CD14-positive monocyte (primary cell): ENCODE results near the gene ACE. TPM values are rescaled to one million over a fixed set of nuclear protein-coding genes. Genes with fewer than 3 reads are reported as not detected.

Experiments
- DNase-seq, 3 donors: peaks; one replicate each; pipeline ENCODE4 v3.0.0-alpha.2; 2011 to 2022
- H2AFZ ChIP-seq: 2 replicates; pipeline ENCODE4 v1.6.0; 2012; ENCODE audit warnings: mild to moderate bottlenecking, low read depth, low read length, inconsistent platforms; ENCODE audit not compliant: insufficient read depth, poor library complexity, severe bottlenecking
- H3K27ac ChIP-seq, 2 donors: 1 replicate in 1 of 2; 2 replicates in 1 of 2; pipeline ENCODE4 v1.5.1; 2012 to 2013; ENCODE audit warnings: low read length in 2 of 2, control low read depth in 1 of 2, inconsistent platforms in 1 of 2, low read depth in 1 of 2, mild to moderate bottlenecking in 1 of 2
- H3K27me3 ChIP-seq, 2 donors: one replicate each; pipeline versions ENCODE4 v1.6.0 to v1.6.1; 2011 to 2013; ENCODE audit warnings: low read length in 2 of 2; ENCODE audit not compliant: control insufficient read depth in 2 of 2, insufficient read depth in 2 of 2
- H3K36me3 ChIP-seq, 2 donors: replicated peaks in 1 of 2; 1 replicate in 1 of 2; 2 replicates in 1 of 2; pipeline versions ENCODE4 v1.5.1 to v1.6.1; 2012 to 2013; ENCODE audit warnings: low read length in 2 of 2, control low read depth in 1 of 2, inconsistent platforms in 1 of 2, mild to moderate bottlenecking in 1 of 2; ENCODE audit not compliant: insufficient read depth in 2 of 2, control insufficient read depth in 1 of 2
- H3K4me1 ChIP-seq, 2 donors: 1 replicate in 1 of 2; 2 replicates in 1 of 2; pipeline versions ENCODE4 v1.5.1 to v1.6.1; 2012 to 2013; ENCODE audit warnings: low read length in 2 of 2, control low read depth in 1 of 2, inconsistent platforms in 1 of 2, mild to moderate bottlenecking in 1 of 2, moderate library complexity in 1 of 2; ENCODE audit not compliant: insufficient read depth in 2 of 2, control insufficient read depth in 1 of 2
- H3K4me2 ChIP-seq: replicated peaks from 2 replicates; pipeline ENCODE3; 2012; ENCODE audit warnings: low read length, moderate library complexity, mild to moderate bottlenecking; ENCODE audit not compliant: poor library complexity, severe bottlenecking; ENCODE audit errors: extremely low read depth
- H3K4me3 ChIP-seq, 3 experiments: fragments of 200-600 bp in 1 of 3; sonication (generic) in 1 of 3; replicated peaks in 1 of 3; 1 replicate in 2 of 3; 2 replicates in 1 of 3; pipeline ENCODE4 v1.5.1; 2011 to 2013; ENCODE audit warnings: low read length in 3 of 3, mild to moderate bottlenecking in 3 of 3, control low read depth in 2 of 3, low read depth in 2 of 3, inconsistent platforms in 1 of 3, moderate library complexity in 1 of 3
- H3K79me2 ChIP-seq: 2 replicates; pipeline ENCODE4 v1.6.0; 2012; ENCODE audit warnings: mild to moderate bottlenecking, control low read depth, inconsistent platforms, low read length, moderate library complexity; ENCODE audit not compliant: insufficient read depth
- H3K9ac ChIP-seq: 2 replicates; pipeline ENCODE4 v1.6.0; 2017; ENCODE audit warnings: low read length, mild to moderate bottlenecking; ENCODE audit not compliant: insufficient read depth, poor library complexity, severe bottlenecking
- H3K9me3 ChIP-seq, 2 donors: replicated peaks in 1 of 2; 1 replicate in 1 of 2; 2 replicates in 1 of 2; pipeline versions ENCODE4 v1.5.1 to v1.6.1; 2012 to 2013; ENCODE audit warnings: low read length in 2 of 2, control low read depth in 1 of 2; ENCODE audit not compliant: control insufficient read depth in 1 of 2, insufficient read depth in 1 of 2
- H4K20me1 ChIP-seq: 2 replicates; pipeline ENCODE4 v1.6.0; 2012; ENCODE audit warnings: mild to moderate bottlenecking, low read length, control low read depth, moderate library complexity; ENCODE audit not compliant: insufficient read depth
- H3K27ac Mint-ChIP-seq, 7 donors: one replicate each; pipeline ENCODE4 v1.8.0; 2020; ENCODE audit warnings: mild to moderate bottlenecking in 7 of 7, mixed read lengths in 7 of 7, moderate library complexity in 6 of 7, inconsistent platforms in 2 of 7
- H3K27me3 Mint-ChIP-seq, 3 donors: one replicate each; pipeline ENCODE4 v1.8.0; 2021 to 2022; ENCODE audit warnings: low read depth in 3 of 3, mild to moderate bottlenecking in 3 of 3, mixed read lengths in 3 of 3, moderate library complexity in 3 of 3, inconsistent platforms in 1 of 3
- H3K36me3 Mint-ChIP-seq, 2 donors: one replicate each; pipeline ENCODE4 v1.8.0; 2020; ENCODE audit warnings: mixed read lengths in 2 of 2, inconsistent platforms in 1 of 2, mild to moderate bottlenecking in 1 of 2
- H3K4me1 Mint-ChIP-seq: one replicate; pipeline ENCODE4 v1.8.0; 2020; ENCODE audit warnings: mild to moderate bottlenecking, mixed read lengths
- H3K4me3 Mint-ChIP-seq, 2 donors: one replicate each; pipeline ENCODE4 v1.8.0; 2020; ENCODE audit warnings: mild to moderate bottlenecking in 2 of 2, mixed read lengths in 2 of 2, moderate library complexity in 1 of 2
- H3K9me3 Mint-ChIP-seq, 7 donors: one replicate each; pipeline ENCODE4 v1.8.0; 2020 to 2022; ENCODE audit warnings: mixed read lengths in 7 of 7, mild to moderate bottlenecking in 6 of 7, moderate library complexity in 6 of 7, inconsistent platforms in 2 of 7
- CTCF ChIP-seq: fragments of 200-600 bp; IDR thresholded peaks from one replicate; pipeline ENCODE4 v1.8.0; 2022; ENCODE audit warnings: antibody characterized with exemption, mild to moderate bottlenecking
- WGBS: methylation state at CpG from one replicate; pipeline ENCODE4 v1.1.5; 2013; ENCODE audit warnings: missing lambda C conversion rate; ENCODE audit not compliant: insufficient coverage; 5-methylcytosine and 5-hydroxymethylcytosine counted together
- intact Hi-C, 2 donors: fragments of 100-400 bp; cut with micrococcal nuclease; formaldehyde crosslinking; loops; one replicate each; pipeline versions ENCODE4 v1.15.0 to v1.15.1; 2023
- polyA plus RNA-seq, 3 donors: library from polyadenylated mRNA; depleted of rRNA in 1 of 3; unstranded in 2 of 3; stranded (reverse) in 1 of 3; fragments of 300-500 nt in 2 of 3; fragments of >200 nt in 1 of 3; fragmentation: Illumina TruSeq in 2 of 3; gene quantifications; 1 replicate in 2 of 3; 2 replicates in 1 of 3; pipeline ENCODE4 v1.2.3, GENCODE V29; 2012 to 2021

Gene ACE
- polyA plus RNA-seq, 3 donors = 0.55 TPM; not detected in 2

- Histone ChIP-seq H3K79me2 (no peaks in the 10 kb centered on the region), H3K9ac (no peak overlapping the region), H3K27ac (no peak overlapping the region), H3K9me3 (peaks cover 0 to 6% of the 10 kb centered on the region in 2 donors), H3K36me3 (no peaks in the 10 kb centered on the region), H2AFZ (no peak overlapping the region), H4K20me1 (no peaks in the 10 kb centered on the region), H3K4me2 (no peak overlapping the region), H3K4me1 (peaks cover 7 to 8% of the 10 kb centered on the region in 2 donors), H3K4me3 (no peak overlapping the region), H3K27me3 (peaks cover 0 to 15% of the 10 kb centered on the region in 2 donors)
- Mint-ChIP-seq H3K36me3 (peaks cover 1 to 4% of the 10 kb centered on the region in 2 donors), H3K4me3 (no peak overlapping the region), H3K27me3 (peaks cover 18 to 22% (median 20%) of the 10 kb centered on the region in 3 donors), H3K9me3 (peaks cover 0 to 4% (median 2%) of the 10 kb centered on the region in 7 donors), H3K27ac (peak overlapping the region in 1 of 7 donors; percentile 15), H3K4me1 (peaks cover 6% of the 10 kb centered on the region)
- intact Hi-C loops = no loop called here
- DNase-seq = no peak
- WGBS = 92% methylated on average over 16 of the region's 16 CpGs
- no peak for TF ChIP-seq CTCF
These were observed 5.6 kb downstream of the ACE start for GRCh38 chr17:63482509-63482908.

GRCh38 chr17:63483038-63483437, 6.2 kb downstream of the ACE start:
- peaks cover under 1% of the 10 kb centered on the region for H3K4me1 Mint-ChIP-seq
- DNase-seq = no peak
- H3K36me3 ChIP-seq = no peaks in the 10 kb centered on the region
- H3K4me3 ChIP-seq = no peak overlapping the region
- no peak overlapping the region for H3K4me3 Mint-ChIP-seq
- intact Hi-C loops = no loop called here
- H3K4me2 ChIP-seq = no peak overlapping the region
- peak overlapping the region in 2 of 7 donors; percentile 12 to 17 for H3K27ac Mint-ChIP-seq
- H3K27me3 ChIP-seq = peaks cover 0 to 10% of the 10 kb centered on the region in 2 donors
- peaks cover 13 to 20% (median 16%) of the 10 kb centered on the region in 3 donors for H3K27me3 Mint-ChIP-seq
- no peaks in the 10 kb centered on the region for H3K9me3 Mint-ChIP-seq
- H3K27ac ChIP-seq = no peak overlapping the region
- H2AFZ ChIP-seq = no peak overlapping the region
- H3K4me1 ChIP-seq = peaks cover 2 to 3% of the 10 kb centered on the region in 2 donors
- no peaks in the 10 kb centered on the region for H3K79me2 ChIP-seq
- no peak for TF ChIP-seq CTCF
- no peaks in the 10 kb centered on the region for H3K36me3 Mint-ChIP-seq
- 100% methylated on average over 2 of the region's 10 CpGs for WGBS
- H4K20me1 ChIP-seq = no peaks in the 10 kb centered on the region
- H3K9me3 ChIP-seq = peaks cover 0 to under 1% of the 10 kb centered on the region in 2 donors
- H3K9ac ChIP-seq = no peak overlapping the region
